Endothelial cell of umbilical vein (primary cell): Measurements from ENCODE around the gene METTL21C. TPM values are rescaled to one million over a fixed set of nuclear protein-coding genes. Genes with fewer than 3 reads are reported as not detected.

Experiments
- BruUV-seq: library from RNA; stranded (reverse); fragments of 400-500 nt; replicated peaks from 2 replicates; lab custom pipeline; 2021; lab: Mats Ljungman, UMichigan
- CTCF ChIA-PET: fragments of 300-600, 350-600 bp; sonication (Branson Sonifier 250); formaldehyde crosslinking; loops from one replicate; lab custom pipeline; 2021; ENCODE audit warnings: antibody characterized with exemption, inconsistent platforms; lab: Charles Lee
- POLR2A ChIA-PET: fragments of 300-600, 350-600 bp; sonication (Branson Sonifier 250); formaldehyde crosslinking; loops from one replicate; lab custom pipeline; 2021; ENCODE audit warnings: antibody characterized with exemption, inconsistent platforms; lab: Charles Lee
- DNase-seq: peaks from one replicate; pipeline ENCODE4 v3.0.0-alpha.2; 2011; ENCODE audit warnings: low read depth, low spot score
- FAIRE-seq: peaks from 2 replicates; lab custom pipeline; 2011; peaks lifted over from hg19 to GRCh38; lab: Jason Lieb, UNC
- H2AFZ ChIP-seq: 2 replicates; pipeline ENCODE4 v1.6.0; 2012; ENCODE audit warnings: low read depth, low read length, control low read depth, inconsistent platforms
- H3K27ac ChIP-seq: 2 replicates; pipeline ENCODE4 v1.5.1; 2011; ENCODE audit warnings: low read depth, mild to moderate bottlenecking, control low read depth, low read length, moderate library complexity; ENCODE audit not compliant: insufficient read depth
- H3K27me3 ChIP-seq, 2 experiments: 2 replicates each; pipeline versions ENCODE4 v1.6.0 to v1.6.1; 2011; ENCODE audit warnings: low read length in 2 of 2, mixed read lengths in 1 of 2; ENCODE audit not compliant: control insufficient read depth in 2 of 2, insufficient read depth in 2 of 2
- H3K36me3 ChIP-seq, 2 experiments: 2 replicates in 1 of 2; 3 replicates in 1 of 2; pipeline ENCODE4 v1.5.1; 2011; ENCODE audit warnings: low read length in 2 of 2, mild to moderate bottlenecking in 1 of 2, moderate library complexity in 1 of 2; ENCODE audit not compliant: control insufficient read depth in 2 of 2, insufficient read depth in 2 of 2; ENCODE audit errors: extremely low read depth in 1 of 2
- H3K4me1 ChIP-seq: 3 replicates; pipeline ENCODE4 v1.5.1; 2011; ENCODE audit warnings: mild to moderate bottlenecking, low read length; ENCODE audit not compliant: control insufficient read depth, insufficient read depth; ENCODE audit errors: extremely low read depth
- H3K4me2 ChIP-seq: 2 replicates; pipeline ENCODE4 v1.6.1; 2011; ENCODE audit warnings: low read length, control low read depth, mixed read lengths; ENCODE audit not compliant: insufficient read depth
- H3K4me3 ChIP-seq, 3 experiments: fragments of 200-600 bp in 1 of 3; sonication (generic), shearing (Covaris generic) in 1 of 3; replicated peaks in 1 of 3; 2 replicates each; pipeline ENCODE4 v1.5.1; 2011 to 2016; ENCODE audit warnings: control low read depth in 3 of 3, low read length in 3 of 3, mild to moderate bottlenecking in 2 of 3, inconsistent platforms in 1 of 3, low read depth in 1 of 3, moderate library complexity in 1 of 3; ENCODE audit not compliant: insufficient read depth in 1 of 3
- H3K79me2 ChIP-seq: 2 replicates; pipeline ENCODE4 v1.6.0; 2012; ENCODE audit warnings: low read length, inconsistent platforms; ENCODE audit not compliant: control insufficient read depth, insufficient read depth
- H3K9ac ChIP-seq: replicated peaks from 2 replicates; pipeline ENCODE3; 2011; ENCODE audit warnings: low read length, control low read depth; ENCODE audit not compliant: insufficient read depth; ENCODE audit errors: extremely low read depth
- H3K9me1 ChIP-seq: replicated peaks from 3 replicates; pipeline ENCODE4 v1.6.0; 2011; ENCODE audit warnings: mild to moderate bottlenecking, low read length; ENCODE audit not compliant: control insufficient read depth, insufficient read depth; ENCODE audit errors: extremely low read depth
- H3K9me3 ChIP-seq: replicated peaks from 2 replicates; pipeline ENCODE4 v1.5.1; 2012; ENCODE audit warnings: low read length, inconsistent platforms; ENCODE audit not compliant: control insufficient read depth, insufficient read depth
- H4K20me1 ChIP-seq: replicated peaks from 2 replicates; pipeline ENCODE3; 2011; ENCODE audit warnings: mild to moderate bottlenecking, low read length; ENCODE audit not compliant: control insufficient read depth, insufficient read depth; ENCODE audit errors: extremely low read depth
- CTCF ChIP-seq, 2 donors: IDR thresholded peaks; 1 replicate in 1 of 2; 2 replicates in 1 of 2; pipeline ENCODE4 v1.5.1; 2011; ENCODE audit warnings: low read length in 2 of 2, mild to moderate bottlenecking in 2 of 2, moderate library complexity in 2 of 2, control low read depth in 1 of 2, inconsistent platforms in 1 of 2, low read depth in 1 of 2; ENCODE audit not compliant: insufficient read depth in 1 of 2; ENCODE audit errors: extremely low read depth in 1 of 2
- EZH2 ChIP-seq: IDR thresholded peaks from 2 replicates; pipeline ENCODE4 v1.6.1; 2012; ENCODE audit warnings: borderline replicate concordance, low read depth, mild to moderate bottlenecking, moderate library complexity, low read length, inconsistent platforms; ENCODE audit not compliant: severe bottlenecking
- FOS ChIP-seq: IDR thresholded peaks from 2 replicates; pipeline ENCODE4 v1.6.1; 2011; ENCODE audit warnings: mild to moderate bottlenecking, low read length, moderate library complexity, borderline replicate concordance; ENCODE audit not compliant: insufficient read depth
- GATA2 ChIP-seq: IDR thresholded peaks from 2 replicates; pipeline ENCODE4 v1.7.0; 2011; ENCODE audit warnings: low read depth, mild to moderate bottlenecking, moderate library complexity, mixed read lengths, low read length; ENCODE audit not compliant: insufficient read length, insufficient read depth
- JUN ChIP-seq: IDR thresholded peaks from 2 replicates; pipeline ENCODE4 v1.6.1; 2011; ENCODE audit warnings: borderline replicate concordance, low read depth; ENCODE audit not compliant: insufficient read length, insufficient read depth
- MAX ChIP-seq: IDR thresholded peaks from 2 replicates; pipeline ENCODE4 v1.6.1; 2011; ENCODE audit not compliant: insufficient read depth, insufficient read length
- MYC ChIP-seq: IDR thresholded peaks from one replicate; pipeline ENCODE4 v1.6.1; 2011; ENCODE audit warnings: mild to moderate bottlenecking, low read depth, low read length
- POLR2A ChIP-seq: IDR thresholded peaks from 2 replicates; pipeline ENCODE4 v1.6.1; 2012; ENCODE audit warnings: low read depth, mild to moderate bottlenecking, control low read depth, low read length
- POLR2AphosphoS5 ChIP-seq: IDR thresholded peaks from 2 replicates; pipeline ENCODE4 v1.6.1; 2012; ENCODE audit warnings: low read depth, mild to moderate bottlenecking, control low read depth, low read length, moderate library complexity; ENCODE audit not compliant: insufficient read depth
- dilution Hi-C: fragments of 300-500 bp; cut with MboI; formaldehyde crosslinking; loops from one replicate; pipeline ENCODE4 v1.15.0; 2019; ENCODE audit warnings: low sequenced_read_pairs; ENCODE audit not compliant: extremely low pct_ligation_motif_present
- intact Hi-C: fragments of 100-400 bp; cut with micrococcal nuclease; formaldehyde crosslinking; loops from one replicate; pipeline ENCODE4 v1.10.0; 2022
- polyA plus RNA-seq, 4 experiments: library from polyadenylated mRNA; depleted of rRNA in 3 of 4; stranded (reverse) in 3 of 4; unstranded in 1 of 4; fragments of >200 nt; gene quantifications; 2 replicates each; pipeline versions ENCODE4 v1.2.1 to v1.2.3, GENCODE V29; 2011 to 2012; ENCODE audit warnings: missing spikeins in 1 of 4
- total RNA-seq: library from RNA; stranded (reverse); gene quantifications from 2 replicates; pipeline ENCODE4 v1.2.3, GENCODE V29; 2021

The METTL21C gene
- total and polyA plus RNA-seq, 2 donors (not counting 3 experiments of a cell fraction or from before 2014, with no cell fraction given), result not detected

- H2AFZ ChIP-seq, result no peak overlapping the region
- H3K27me3 ChIP-seq, result no peaks in the 10 kb centered on the region
- no peaks in the 10 kb centered on the region for H3K79me2 ChIP-seq
- no peak overlapping the region for H3K9ac ChIP-seq
- ChIA-PET CTCF (interaction anchor here (1.9 to 2.8 kb wide), 2 partner anchors 11 to 117 kb away, joined by 5 to 14 read pairs; no protein-coding TSS in a partner anchor), POLR2A (no interaction called here)
- no peak overlapping the region for H3K4me3 ChIP-seq
- H3K9me1 ChIP-seq, result no peaks in the 10 kb centered on the region
- H4K20me1 ChIP-seq, result no peaks in the 10 kb centered on the region
- no TSS peak for BruUV-seq
- DNase-seq (no peak), FAIRE-seq (no peak)
- dilution Hi-C loops (no loop called here), intact Hi-C loops (no loop called here)
- no peak overlapping the region for H3K4me2 ChIP-seq
- H3K27ac ChIP-seq, result no peak overlapping the region
- no peaks in the 10 kb centered on the region for H3K36me3 ChIP-seq
- no peak for TF ChIP-seq MAX
- TF ChIP-seq GATA2, result no peak
- no peak for TF ChIP-seq POLR2AphosphoS5
- TF ChIP-seq JUN, result no peak
- peaks cover 36% of the 10 kb centered on the region for H3K4me1 ChIP-seq
- H3K9me3 ChIP-seq, result no peaks in the 10 kb centered on the region
Observed at GRCh38 chr13:102708991-102709390, 14.1 kb upstream of the METTL21C start.

DNA sequence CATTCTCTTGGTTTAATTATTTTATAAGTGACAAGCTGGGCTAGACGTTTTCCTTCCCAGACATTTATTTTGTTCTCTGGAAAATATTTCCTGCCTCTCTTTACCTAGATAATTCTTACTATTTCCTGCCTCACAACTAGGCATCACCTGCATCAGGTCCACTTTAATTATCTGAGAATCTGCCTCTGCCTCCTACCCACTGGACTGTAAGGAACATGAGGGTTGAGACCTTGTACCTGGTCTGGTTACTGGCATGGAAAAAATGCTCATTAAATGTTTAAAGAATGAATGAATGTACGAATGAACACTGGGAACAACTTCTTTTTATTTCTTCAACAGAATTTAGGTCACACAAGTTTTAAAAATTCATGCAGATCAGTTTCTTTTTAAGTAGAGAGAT, 13.4 kb upstream of the METTL21C start:
- Histone ChIP-seq H3K4me2 (peak overlapping the region; percentile 76), H3K4me1 (peaks cover 43% of the 10 kb centered on the region), H3K4me3 (no peak overlapping the region), H3K79me2 (no peaks in the 10 kb centered on the region), H2AFZ (no peak overlapping the region), H3K27ac (peak overlapping the region; percentile 59), H3K9me1 (no peaks in the 10 kb centered on the region), H3K9ac (peak overlapping the region; percentile 53), H3K9me3 (no peaks in the 10 kb centered on the region), H3K36me3 (no peaks in the 10 kb centered on the region), H3K27me3 (no peaks in the 10 kb centered on the region), H4K20me1 (no peaks in the 10 kb centered on the region)
- dilution Hi-C loops, result no loop called here
- BruUV-seq, result no TSS peak
- FAIRE-seq (no peak), DNase-seq (peak; percentile 18)
- POLR2A ChIA-PET, result no interaction called here
- CTCF ChIA-PET, result interaction anchor here (0.8 to 2.8 kb wide), 6 partner anchors 11 to 117 kb away, joined by 3 to 19 read pairs (median 4); no protein-coding TSS in a partner anchor
- intact Hi-C loops, result no loop called here
- no peak for TF ChIP-seq EZH2
- TF ChIP-seq MYC, result no peak
- TF ChIP-seq JUN, result no peak
- no peak for TF ChIP-seq FOS
- TF ChIP-seq MAX, result no peak
- no peak for TF ChIP-seq POLR2AphosphoS5
- no peak for TF ChIP-seq GATA2
- no peak for TF ChIP-seq POLR2A
- no peak for TF ChIP-seq CTCF (IDR thresholded peaks at IDR 0.05; ENCODE audit: extremely low read depth in 1 of 2, insufficient read depth in 1 of 2, low read depth in 1 of 2, low read length in 2 of 2)
